ENCODE results near the gene SLC27A2.
"Not testable (repeated sequence)": the region's sequence is repeated elsewhere in the genome, so short reads cannot be mapped to it uniquely, and the experiment has no call there.

The SLC27A2 gene

GRCh38 chr15:50149090-50149489 is 32.9 kb upstream of the SLC27A2 start:
- TF ChIP-seq CTCF (IDR thresholded peaks at IDR 0.05; ENCODE audit: low read depth, low read length): no peak
- no peak for DNase-seq (ENCODE audit: extremely low read depth, low read depth)

DNA sequence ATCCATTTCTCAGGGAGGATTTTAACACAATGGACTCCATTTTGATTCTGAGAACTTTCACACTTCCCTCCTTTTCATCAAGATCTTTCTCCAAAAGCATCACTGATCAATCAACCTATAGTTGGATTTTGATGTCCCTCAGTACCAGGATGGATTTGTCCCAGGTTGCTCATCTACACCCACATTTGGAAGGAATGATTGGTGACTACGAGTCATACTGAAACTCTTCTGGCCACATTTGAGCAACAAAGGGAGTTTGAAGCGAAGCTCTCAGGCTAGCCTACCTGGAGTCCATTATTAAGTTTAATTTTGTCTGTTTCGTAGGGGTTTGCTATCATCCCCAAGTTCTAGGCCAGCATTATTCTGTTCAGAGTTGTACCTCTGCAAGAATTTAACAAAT is 31.6 kb upstream of the SLC27A2 start:
- no peak for TF ChIP-seq CTCF (IDR thresholded peaks at IDR 0.05; ENCODE audit: low read depth, low read length)
- DNase-seq (ENCODE audit: extremely low read depth, low read depth): no peak

DNA sequence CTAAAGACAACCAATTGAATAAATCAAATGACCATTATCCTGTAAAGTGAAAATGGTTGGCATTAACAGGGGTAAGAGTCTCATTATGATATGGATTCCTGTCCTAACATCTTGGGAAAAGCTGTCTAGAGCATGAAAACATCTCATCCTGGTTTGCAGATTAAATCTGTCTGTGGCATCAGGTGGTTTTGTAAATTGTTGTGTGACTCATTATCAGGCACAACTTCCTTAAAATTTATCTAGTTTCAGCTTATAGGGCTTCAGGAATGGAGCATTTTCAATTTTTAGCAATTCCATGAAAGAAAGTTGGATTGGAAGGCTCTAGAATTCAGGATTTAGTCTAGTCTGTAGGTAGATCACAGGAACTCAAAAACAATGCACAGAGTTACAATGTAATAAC is 31.1 kb upstream of the SLC27A2 start:
- no peak for DNase-seq (ENCODE audit: extremely low read depth, low read depth)
- no peak for TF ChIP-seq CTCF (IDR thresholded peaks at IDR 0.05; ENCODE audit: low read depth, low read length)

GRCh38 chr15:50151476-50151875 is 30.5 kb upstream of the SLC27A2 start:
- no peak for DNase-seq (ENCODE audit: extremely low read depth, low read depth)
- no peak for TF ChIP-seq CTCF (IDR thresholded peaks at IDR 0.05; ENCODE audit: low read depth, low read length)

DNA sequence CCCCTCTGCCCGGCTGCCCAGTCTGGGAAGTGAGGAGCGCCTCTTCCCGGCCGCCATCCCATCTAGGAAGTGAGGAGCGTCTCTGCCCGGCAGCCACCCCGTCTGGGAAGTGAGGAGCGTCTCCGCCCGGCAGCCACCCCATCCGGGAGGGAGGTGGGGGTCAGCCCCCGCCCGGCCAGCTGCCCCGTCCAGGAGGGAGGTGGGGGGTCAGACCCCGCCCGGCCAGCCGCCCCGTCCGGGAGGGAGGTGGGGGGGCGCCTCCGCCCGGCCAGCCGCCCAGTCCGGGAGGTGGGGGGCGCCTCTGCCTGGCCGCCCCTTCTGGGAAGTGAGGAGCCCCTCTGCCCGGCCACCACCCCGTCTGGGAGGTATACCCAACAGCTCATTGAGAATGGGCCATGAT is 23.8 kb upstream of the SLC27A2 start:
- not testable (repeated sequence) for DNase-seq (ENCODE audit: extremely low read depth, low read depth)

- DNase-seq (ENCODE audit: extremely low read depth, low read depth): no peak
- no peak for TF ChIP-seq CTCF (IDR thresholded peaks at IDR 0.05; ENCODE audit: low read depth, low read length)
Observed at GRCh38 chr15:50162969-50163718, 18.9 kb upstream of the SLC27A2 start.

GRCh38 chr15:50163719-50164410 is 18.1 kb upstream of the SLC27A2 start:
- DNase-seq (ENCODE audit: extremely low read depth, low read depth): no peak
- TF ChIP-seq CTCF (IDR thresholded peaks at IDR 0.05; ENCODE audit: low read depth, low read length): no peak
